HG03097 (cell line): ENCODE measurements around the gene ARRB1.
"Not testable (repeated sequence)": the region's sequence is repeated elsewhere in the genome, so short reads cannot be mapped to it uniquely, and the experiment has no call there.

Experiments used
- ATAC-seq: cut with Tn5 transposase; IDR thresholded peaks from one replicate; pipeline ENCODE4 v1.9.1; 2021; ENCODE audit not compliant: unreplicated experiment, low FRiP score

Gene ARRB1

GRCh38 chr11:75325713-75326438, 25.6 kb downstream of the ARRB1 start:
- no peak for ATAC-seq

- ATAC-seq = no peak
These were observed 26.7 kb downstream of the ARRB1 start for GRCh38 chr11:75324740-75325139.

- no peak for ATAC-seq
These were observed 27.3 kb downstream of the ARRB1 start for GRCh38 chr11:75324189-75324588.

DNA sequence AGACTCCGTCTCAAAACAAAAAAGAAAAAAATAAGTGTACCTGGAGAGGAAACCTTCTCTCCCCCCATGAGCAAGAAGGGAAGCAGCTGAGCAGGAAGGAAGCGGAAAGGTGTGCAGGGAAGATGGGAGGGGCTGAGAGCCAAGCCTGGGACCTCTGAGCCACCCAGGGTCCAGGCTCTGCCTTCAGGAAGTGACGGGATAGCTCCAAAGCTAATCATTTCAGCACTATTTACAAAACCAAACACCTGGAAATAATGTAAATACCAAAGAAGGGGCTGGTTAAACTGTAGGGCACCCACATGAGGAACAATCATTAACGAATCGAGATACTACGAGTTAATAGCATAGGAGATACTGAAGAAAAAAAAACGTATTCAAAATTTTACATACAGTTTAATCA, 27.9 kb downstream of the ARRB1 start:
- ATAC-seq = no peak

DNA sequence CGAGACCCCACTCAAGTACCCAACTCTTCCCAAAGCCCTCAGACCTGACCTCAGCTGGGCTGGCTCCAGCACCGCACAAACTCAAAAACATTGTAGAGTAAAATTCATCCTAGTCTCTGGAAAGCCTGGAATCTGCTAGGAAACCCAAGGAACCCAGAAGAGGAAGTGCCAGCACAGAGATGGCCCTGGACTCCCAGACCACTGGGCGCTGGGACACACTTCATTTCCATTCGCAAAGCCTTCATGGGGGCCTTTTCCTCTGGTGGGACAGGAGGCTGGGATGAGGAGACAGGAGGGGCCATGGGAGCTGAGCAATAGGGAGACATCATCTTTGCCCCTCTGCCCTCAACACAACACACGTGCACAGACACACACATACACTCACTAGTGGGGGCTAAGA, 30.8 kb downstream of the ARRB1 start:
- ATAC-seq = no peak

GRCh38 chr11:75320046-75320618, 31.3 kb downstream of the ARRB1 start:
- ATAC-seq = no peak

DNA sequence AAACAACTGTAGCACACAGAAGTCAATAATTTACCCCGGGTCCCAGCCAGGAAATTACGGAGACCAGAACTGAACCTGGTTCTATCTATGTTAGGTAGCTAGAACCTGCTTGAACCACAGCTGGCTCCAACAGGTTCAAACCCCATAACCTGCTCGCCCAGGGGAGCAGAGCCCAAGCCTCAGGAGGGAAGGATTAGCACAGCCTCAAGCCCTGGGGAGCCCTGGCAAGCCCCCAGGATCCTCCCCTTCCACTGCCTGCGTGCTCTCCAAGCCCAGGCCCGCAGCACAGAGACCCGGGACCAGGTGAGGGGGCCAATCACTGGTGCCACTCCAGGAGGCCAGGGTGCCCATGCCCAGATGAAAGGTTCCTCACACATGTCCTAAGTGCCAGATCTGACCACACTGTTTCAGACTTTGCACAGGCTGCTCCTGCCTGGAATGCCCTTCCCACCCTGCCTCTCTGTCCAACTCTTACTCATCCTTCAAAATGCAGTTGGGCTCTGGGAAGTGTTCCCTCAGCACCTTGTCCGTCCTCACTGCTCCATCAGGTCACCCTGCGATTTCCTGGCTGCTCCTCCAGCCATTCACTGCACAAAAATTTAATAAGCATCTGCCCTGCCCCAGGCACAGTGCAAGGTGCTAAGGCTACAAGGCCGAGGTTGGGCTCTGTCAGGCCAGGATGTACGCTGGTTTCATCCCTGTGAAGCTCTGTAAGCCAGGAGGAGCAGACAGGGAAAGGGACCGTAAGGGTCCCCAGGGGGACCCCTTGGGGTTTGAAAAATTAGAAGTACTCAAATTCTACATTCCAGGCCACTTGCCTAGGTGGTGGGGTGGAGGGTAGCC, 32.2 kb downstream of the ARRB1 start:
- ATAC-seq = no peak

DNA sequence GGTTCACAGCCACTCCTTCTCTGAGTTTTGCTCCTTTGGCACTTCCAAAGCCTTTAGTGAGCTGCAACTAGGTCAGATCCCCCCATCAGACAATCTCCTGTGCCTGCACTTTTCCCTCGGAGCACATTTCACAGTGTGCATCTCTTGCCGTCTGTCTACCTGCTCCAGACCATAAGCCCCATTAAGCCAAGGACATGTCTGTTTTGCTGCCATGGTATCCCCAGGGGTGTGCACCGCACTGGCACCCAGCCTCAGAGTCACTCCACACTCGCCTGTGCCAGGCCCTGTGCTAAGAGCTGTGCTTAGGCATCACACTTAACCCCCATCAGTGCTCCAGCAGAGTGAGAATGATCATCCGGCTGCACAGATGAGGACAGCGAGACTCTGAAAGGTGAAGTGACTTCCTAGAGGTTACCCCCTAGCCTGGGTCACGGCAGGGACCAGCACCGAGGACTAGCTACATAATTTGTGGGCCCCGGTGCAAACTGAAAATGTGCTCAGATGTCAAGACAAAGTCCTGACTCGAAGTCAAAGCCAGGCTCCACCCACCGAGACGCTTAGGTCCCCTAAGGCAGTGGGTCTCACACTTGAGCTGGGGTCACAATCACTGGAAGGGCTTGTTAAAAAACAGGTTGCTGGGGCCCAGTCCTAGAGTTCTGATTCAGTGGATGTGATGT, 33.9 kb downstream of the ARRB1 start:
- ATAC-seq = no peak

DNA sequence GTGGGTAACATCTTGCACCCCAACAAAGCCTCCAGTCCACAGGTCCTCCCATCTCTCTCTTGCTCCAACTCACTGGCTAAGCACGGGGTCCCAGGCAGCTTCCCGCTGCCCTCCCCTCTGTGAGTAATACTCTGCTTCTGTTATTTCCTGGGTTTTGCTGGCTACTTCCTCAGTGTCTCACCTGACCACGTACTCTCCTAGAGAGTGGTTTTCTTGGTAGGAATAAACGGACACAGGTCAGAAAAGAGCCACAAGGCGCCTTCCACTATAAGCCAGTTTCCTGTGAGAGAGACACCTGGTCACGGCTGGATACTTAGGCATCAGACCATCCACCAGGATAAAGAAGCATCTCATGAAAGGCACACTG, 36.0 kb downstream of the ARRB1 start:
- no peak for ATAC-seq

DNA sequence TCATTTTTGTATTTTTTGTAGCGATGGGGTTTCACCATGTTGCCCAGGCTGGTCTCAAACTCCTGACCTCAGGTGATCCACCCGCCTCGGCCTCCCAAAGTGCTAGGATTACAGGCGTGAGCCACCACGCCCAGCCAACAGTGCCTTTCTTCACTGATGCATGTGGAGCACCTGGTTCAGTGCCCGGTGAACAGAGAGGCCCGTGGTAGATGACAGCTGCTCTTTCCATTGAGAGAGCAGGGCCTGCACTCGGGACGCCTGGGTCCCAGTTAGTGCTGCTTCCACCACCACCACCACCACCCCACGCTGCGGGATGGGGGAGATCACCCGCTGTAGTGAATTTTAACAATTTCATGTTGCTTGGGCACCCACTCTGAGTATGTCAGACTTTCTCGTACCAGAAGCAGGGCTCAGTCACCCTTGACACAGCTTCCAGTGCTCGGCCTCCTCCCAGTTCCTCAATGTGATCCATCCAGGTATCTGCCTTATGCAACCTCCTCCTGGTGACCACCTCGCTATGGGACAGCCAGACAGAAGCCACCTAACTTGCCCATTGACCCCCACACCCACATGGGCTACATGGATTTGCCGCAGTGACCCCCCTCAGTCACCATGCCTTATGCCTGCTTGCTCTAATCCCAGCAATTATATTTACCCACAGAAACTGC, 36.6 kb downstream of the ARRB1 start:
- no peak for ATAC-seq

DNA sequence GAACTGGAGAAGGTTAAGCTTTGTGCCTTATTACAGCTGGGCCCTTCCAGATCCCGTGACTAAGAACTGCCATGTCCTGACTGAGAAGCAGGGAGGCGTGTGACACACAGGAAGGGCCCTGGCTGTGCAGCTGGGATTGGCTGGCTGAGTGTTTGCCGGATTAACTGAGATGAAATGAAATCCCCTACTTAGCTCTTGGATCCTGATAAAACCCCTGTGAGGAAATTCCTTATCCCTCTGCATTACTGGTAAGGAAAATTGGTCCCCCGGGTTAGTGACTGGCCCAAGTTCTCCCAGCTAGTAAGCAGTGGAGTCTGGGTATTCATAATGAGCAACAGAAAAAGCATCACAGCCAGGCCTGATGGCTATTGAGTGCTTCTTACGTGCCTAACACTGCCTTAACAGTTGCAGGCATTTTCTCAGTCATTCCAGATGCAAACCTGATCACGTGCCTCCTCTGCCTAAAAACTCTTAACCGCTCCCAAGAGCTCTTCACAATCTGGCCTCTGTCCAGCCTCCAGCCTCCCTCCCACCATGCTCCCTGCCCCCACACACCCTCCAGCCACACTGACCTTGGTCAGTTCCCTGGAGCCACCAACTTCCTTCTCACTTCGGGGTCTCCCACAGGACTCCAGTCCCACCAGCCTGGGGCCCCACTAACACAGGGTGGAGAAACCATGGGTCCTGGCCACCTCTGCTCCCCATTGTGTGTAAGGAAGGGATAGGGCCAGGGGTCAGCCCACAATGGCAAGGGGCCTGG, 37.8 kb downstream of the ARRB1 start:
- no peak for ATAC-seq

DNA sequence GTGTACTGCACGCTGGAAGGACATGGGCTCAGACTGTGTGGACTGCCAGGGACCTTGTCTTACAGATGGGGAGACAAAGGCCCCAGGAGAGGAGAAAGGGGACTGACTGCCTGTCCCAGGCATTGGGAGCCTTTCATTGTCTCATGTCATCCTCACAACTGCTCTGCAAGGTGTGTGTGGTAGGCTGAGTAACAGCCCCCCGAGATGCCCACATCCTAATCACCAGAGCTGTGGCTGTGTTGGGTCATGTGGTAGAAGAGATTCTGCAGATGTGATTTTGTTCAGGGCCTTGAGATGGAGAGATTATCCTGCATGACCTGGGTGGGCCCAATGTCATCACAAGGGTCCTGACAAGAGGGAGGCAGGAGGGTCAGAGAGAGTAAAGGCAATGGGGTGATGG, 39.1 kb downstream of the ARRB1 start:
- ATAC-seq = no peak

GRCh38 chr11:75311858-75312288, 39.6 kb downstream of the ARRB1 start:
- ATAC-seq = no peak

GRCh38 chr11:75308986-75309385, 42.5 kb downstream of the ARRB1 start:
- no peak for ATAC-seq

- no peak for ATAC-seq
These were observed 43.3 kb downstream of the ARRB1 start for GRCh38 chr11:75308116-75308515.

GRCh38 chr11:75307058-75307457, 44.4 kb downstream of the ARRB1 start:
- ATAC-seq = no peak

DNA sequence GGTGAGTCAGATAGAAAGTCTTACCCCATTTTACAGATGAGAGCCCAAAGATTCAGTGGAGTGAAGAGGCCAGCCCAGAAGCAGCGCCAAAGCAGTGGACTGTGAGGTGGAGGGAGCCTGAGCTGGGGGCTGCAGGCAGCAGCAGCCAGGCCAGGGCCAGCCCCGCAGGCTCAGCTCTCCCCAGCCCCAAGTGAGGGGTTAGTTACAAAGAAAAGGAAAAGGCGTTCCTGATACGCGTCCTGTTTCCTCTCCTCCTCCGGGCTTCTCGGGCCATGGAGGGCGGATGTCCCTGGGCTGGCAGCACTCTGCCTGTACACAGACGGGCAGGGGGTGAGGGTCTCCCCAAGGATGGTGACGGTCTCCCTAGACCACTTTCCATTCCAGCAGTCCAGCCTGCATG, 44.9 kb downstream of the ARRB1 start:
- no peak for ATAC-seq

DNA sequence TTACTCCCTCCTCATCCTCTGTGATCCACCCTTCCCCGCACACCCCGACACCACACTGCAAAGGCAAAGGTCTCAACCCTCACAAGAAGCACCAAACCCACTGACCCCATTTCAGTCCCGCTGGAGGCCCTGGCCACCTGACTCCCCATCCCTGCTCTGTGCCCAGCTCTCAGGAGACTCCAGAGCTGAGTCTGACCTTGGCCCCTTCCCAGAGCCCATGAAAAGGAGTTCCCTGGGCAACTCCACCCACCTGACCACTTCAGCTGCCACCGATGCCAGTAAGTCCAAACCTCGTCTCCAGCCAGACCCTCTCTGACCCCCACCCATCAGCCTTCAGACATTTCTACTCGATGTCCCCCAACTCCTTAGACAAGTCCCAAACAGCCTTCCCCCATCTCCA, 45.5 kb downstream of the ARRB1 start:
- ATAC-seq = no peak

- no peak for ATAC-seq
These were observed 46.0 kb downstream of the ARRB1 start for GRCh38 chr11:75305452-75305851.

DNA sequence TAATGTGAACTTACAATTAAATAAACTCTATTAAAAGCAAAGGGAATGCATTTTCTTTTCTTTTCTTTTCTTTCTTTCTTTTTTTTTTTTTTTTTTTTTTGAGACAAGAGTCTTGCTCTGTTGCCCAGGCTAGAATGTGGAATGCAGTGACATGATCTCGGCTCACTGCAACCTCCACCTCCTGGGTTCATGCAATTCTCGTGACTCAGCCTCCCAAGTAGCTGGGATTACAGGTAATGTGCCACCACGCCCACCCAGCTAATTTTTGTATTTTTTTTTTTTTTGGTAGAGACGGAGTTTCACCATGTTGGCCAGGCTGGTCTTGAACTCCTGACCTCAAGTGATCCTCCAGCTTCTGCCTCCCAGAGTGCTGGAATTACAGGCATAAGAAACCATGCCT, 46.5 kb downstream of the ARRB1 start:
- ATAC-seq = not testable (repeated sequence)
